NAMALWA (cell line): ENCODE data around the gene CLEC18A.
"Not testable (repeated sequence)": the region's sequence is repeated elsewhere in the genome, so short reads cannot be mapped to it uniquely, and the experiment has no call there.

Experiments used
- DNase-seq: peaks from one replicate; pipeline ENCODE4 v3.0.0-alpha.2; 2015; ENCODE audit warnings: low spot score

Gene CLEC18A

DNA sequence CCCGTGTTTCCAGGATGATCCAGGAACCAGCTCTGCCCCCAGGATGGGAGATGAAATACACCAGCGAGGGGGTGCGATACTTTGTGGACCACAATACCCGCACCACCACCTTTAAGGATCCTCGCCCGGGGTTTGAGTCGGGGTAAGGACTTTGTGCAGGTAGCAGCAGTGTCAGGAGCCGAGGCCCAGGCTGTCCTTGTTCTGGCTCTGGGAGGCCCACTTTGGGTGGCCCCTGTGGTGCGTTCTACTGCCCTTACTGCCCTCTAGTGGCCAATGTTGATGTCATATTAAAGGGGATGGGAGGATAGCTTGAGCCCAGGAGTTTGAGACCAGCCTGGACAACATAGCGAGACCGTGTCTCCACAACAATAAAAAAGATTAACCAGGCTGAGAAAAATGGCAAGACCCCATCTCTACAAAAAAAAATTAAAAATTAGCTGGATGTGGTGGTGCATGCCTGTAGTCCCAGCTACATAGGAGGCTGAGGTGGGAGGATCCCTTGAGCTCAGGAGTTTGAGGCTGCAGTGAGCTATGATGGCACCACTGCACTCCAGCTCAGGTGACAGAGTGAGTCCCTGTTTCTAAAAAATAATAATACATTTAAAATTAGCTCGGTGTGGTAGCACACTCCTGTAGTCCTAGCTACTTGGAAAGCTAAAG is 20.9 kb upstream of the CLEC18A start:
- DNase-seq: peak; percentile 76

DNA sequence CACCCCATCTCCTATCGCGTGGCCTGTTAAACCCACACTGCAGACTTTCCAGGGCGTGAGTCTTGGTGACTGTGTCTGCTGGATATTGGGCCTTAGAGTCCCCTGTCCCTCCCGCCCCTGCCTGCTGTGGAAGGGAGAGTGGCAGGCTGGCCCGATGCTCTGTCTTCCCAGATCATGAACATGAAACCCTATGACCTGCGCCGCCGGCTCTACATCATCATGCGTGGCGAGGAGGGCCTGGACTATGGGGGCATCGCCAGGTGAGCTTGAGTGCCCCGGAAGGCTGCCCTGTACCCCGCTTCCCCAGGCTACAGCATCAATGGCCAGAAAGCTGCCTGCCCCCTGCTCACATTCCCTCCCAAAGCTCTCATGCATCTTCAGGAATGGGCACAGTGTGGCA is 19.5 kb upstream of the CLEC18A start:
- DNase-seq: no peak

DNA sequence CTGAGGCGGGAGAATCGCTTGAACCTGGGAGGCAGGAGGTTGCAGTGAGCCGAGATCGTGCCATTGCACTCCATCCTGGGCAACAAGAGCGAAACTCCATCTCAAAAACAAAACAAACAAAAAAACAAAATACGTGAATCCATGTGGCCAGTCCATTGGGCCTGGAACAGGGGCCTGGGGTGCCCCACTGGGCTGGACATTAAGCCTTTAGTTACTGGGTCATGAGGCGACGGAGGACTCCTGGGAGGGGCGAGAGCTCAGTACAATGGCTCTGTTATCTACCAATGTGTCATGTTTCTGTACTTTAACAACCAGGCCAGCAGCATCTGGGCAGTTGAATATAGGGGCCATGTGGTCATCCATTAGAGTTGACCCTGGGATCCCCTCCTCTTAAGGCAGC is 18.9 kb upstream of the CLEC18A start:
- DNase-seq: no peak

GRCh38 chr16:69932691-69933392 is 18.3 kb upstream of the CLEC18A start:
- DNase-seq: no peak

DNA sequence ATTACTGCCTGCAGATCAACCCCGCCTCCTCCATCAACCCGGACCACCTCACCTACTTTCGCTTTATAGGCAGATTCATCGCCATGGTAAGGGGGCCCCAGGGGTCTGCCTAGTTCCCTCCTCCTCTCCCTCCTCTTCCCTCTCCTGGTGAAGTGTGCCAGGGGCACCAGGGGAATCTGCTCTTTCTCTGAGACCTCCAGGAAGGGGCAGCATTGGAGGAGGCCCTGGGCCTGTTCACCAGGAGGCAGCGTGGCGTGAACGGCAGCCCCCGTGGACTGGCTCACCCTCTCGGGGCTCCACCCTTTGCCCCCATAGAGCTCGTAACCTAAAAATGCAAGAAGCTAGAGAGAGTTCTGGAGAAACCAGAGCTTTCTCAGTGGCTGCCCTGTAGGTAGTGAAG is 17.1 kb upstream of the CLEC18A start:
- DNase-seq: no peak

DNA sequence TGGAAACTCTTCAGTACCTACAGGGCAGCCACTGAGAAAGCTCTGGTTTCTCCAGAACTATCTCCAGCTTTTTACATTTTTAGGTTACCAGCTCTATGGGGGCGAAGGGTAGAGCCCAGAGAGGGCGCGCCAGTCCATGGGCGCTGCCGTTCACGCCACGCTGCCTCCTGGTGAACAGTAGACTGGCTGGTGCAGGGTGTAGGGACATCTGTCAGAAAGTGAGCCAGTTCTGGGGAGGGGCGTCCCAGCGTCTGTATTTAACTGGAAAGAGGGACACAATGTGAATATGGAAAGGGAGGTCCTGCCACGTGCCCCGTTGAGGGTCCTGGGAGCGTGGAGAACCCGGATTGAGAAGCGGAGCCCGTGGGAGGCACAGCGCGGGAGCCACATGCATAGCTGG is 16.4 kb upstream of the CLEC18A start:
- DNase-seq: no peak

GRCh38 chr16:69935278-69935711 is 15.8 kb upstream of the CLEC18A start:
- DNase-seq: no peak

- no peak for DNase-seq
These were observed 15.4 kb upstream of the CLEC18A start for GRCh38 chr16:69935740-69936139.

GRCh38 chr16:69936252-69936651 is 14.9 kb upstream of the CLEC18A start:
- no peak for DNase-seq

- DNase-seq: no peak
These were observed 14.4 kb upstream of the CLEC18A start for GRCh38 chr16:69936751-69937211.

DNA sequence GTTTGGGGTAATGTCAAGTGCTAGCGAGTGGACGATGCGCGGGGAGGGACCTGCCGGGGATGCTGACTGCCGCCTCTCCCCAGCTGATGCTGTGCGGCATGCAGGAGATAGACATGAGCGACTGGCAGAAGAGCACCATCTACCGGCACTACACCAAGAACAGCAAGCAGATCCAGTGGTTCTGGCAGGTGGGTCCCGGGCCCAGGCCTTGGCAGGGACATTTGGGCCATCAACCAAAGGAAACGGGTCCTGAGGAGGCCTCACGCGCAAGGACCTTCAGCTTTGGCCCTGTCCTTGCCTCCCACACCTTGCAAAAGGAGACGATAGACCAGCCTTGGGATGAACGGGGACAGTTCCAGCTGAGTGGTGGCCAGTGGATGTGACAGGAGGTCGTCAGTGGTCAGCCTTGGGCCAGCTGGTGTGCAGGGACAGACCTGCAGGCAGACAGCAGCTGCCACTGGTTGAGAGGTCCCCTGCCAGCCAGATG is 13.6 kb upstream of the CLEC18A start:
- DNase-seq: no peak

DNA sequence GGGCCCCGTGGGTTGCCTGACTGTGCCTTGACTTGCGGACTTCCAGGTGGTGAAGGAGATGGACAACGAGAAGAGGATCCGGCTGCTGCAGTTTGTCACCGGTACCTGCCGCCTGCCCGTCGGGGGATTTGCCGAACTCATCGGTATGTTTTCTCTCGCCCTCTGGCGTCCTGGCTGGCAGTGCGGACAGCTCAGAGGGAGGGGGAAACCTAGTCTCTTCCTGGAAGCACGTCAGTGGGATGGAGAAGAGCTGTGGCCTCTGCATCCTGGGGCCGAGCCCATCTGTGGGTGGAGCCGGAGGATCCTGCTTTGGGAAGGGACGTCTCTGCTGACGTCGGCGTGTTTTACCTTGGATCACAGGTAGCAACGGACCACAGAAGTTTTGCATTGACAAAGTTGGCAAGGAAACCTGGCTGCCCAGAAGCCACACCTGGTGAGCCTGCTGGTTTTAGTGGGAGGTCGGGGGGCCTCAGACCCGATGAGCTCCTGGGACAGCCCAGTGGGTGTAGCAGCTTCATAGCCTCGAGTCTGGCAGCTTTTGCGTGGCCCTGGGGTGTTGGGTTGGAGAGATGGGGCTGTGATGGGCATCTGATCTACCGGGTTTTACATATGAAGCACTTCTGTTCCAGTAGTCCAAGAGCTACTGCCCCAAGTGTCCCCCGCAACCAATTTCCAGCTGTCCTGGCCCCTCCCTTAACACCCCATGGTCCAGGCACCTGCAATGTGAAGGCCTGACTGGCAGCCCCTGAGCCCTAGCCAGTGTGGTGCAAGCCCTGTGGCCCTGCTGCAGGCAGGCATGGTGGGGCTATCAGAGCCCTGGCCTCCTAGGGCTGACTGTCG is 11.9 kb upstream of the CLEC18A start:
- DNase-seq: no peak

- DNase-seq: no peak
These were observed 11.1 kb upstream of the CLEC18A start for GRCh38 chr16:69939821-69940585.

DNA sequence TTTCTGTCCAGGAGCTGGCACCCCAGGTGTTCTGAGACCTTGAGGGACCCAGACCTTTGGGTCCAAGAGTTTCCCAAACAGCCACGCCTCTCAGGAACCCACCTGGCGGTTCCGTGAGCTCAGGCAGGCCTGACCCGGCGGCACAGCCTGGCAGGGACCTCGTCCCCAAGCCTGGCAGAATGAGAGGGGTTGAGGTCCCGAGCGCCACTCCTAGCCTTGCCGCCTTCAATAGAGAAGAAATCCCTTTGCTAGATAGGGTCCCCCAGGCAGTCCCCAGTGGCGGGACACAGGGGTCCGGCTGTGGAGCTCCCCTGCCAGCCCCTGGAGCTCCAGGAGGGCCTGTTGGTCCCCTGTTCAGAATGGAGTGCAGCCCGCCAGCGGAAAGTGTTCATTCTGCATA is 10.5 kb upstream of the CLEC18A start:
- DNase-seq: no peak

DNA sequence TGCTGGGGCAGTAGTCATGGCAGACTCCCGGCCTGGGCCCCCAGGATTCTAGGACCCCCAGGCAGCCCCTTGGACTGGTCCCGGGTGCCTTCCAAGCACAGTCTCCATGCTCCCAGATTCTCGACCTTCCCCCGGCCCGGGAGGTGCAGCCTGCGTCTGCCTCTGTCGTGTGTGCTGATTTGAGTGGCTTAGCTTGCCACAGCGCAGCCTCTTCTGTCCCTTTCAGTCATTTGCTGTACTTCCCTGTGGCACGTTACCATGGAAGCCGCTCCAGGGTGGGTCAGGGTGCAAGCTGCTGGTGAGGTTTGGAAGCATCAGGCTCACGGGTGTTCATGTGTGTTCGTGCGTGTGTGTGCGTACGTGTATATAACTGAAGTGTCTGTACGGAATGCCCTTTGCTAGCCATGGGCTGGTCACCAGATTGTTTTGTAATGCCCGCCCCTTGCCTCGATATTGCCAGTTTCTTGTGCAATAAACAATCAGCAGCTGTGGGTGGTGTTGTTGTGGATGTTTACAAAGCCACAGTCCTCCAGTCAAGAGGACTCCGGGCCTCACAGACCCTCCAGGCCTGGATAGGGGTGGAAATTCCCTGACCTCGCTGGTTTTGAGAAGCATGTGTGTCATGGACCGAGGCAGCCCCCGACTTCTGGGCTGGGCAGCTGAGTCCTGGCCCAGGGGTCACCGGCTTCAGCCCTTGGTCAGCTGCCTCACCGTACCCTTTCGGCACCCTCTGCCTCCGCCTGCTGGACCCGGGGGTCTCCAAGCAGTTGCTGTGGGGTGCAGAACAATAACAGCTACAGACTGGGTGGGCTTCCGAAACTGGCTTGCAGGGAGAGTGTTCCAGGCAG is 9.7 kb upstream of the CLEC18A start:
- no peak for DNase-seq

GRCh38 chr16:69942099-69942491 is 9.0 kb upstream of the CLEC18A start:
- no peak for DNase-seq

DNA sequence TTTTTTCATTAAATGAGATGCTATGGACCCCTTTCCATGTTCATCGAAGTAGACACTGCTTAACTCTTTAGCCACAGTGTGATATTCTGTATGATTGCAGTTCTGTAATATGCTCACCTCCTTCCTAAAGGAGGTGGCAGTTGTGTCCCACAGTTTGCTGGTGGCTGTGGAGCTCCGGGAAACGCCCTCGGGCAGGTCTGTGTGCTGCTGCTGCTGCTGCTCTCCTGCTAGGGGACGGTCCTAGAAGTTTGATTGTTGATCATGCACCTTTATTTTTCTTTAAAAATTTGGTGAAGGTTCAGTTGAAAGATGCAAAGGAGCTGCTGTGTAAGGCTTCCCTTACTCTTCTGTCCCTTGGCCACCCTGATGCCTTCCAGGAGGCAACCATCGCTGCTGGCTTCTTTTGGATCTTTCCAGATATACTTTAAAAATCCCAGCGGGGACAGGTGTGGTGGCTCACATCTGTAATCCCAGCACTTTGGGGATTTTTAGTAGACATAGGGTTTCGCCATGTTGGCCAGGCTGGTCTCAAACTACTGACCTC is 8.4 kb upstream of the CLEC18A start:
- no peak for DNase-seq

GRCh38 chr16:69943241-69944036 is 7.7 kb upstream of the CLEC18A start:
- DNase-seq: not testable (repeated sequence)

GRCh38 chr16:69950411-69950810 is 723 bp upstream of the CLEC18A start:
- DNase-seq: not testable (repeated sequence)

DNA sequence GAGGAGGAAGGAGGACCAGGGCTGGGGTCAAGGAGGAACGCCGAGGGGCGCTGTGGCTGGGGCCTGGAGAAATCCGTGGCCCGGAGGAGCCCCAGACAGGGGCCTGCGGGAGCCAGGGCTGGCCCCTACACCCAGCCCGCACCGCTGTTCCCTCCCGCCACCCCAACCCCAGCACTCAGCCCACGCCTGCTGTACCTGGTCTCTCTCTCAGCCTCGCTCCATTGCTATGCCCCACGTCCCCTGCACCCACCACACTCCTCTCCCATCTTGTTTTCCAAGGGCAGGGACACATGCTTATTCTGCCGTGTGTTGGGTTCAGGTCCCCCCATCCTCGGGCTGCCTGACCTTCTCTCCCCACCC is 518 bp downstream of the CLEC18A start:
- DNase-seq: not testable (repeated sequence)
